ENCODE measurements around the gene COL9A3.

- TF ChIP-seq CTCF (IDR thresholded peaks at IDR 0.05; ENCODE audit: control extremely low read depth in 1 of 3, insufficient read depth in 1 of 3, low read depth in 1 of 3, low read length in 3 of 3) (no peak), EZH2 (IDR thresholded peaks at IDR 0.05; ENCODE audit: low read depth, low read length, severe bottlenecking) (no peak), E2F6 (IDR thresholded peaks at IDR 0.05) (no peak), TAF1 (IDR thresholded peaks at IDR 0.05; ENCODE audit: low read depth, low read length) (no peak), ZNF274 (IDR thresholded peaks at IDR 0.05; ENCODE audit: borderline replicate concordance, extremely low read depth, low read length) (no peak)
Observed at GRCh38 chr20:62825333-62825985, 8.6 kb downstream of the COL9A3 start.

All from H1 (cell line).